Inflammatory macrophage (primary cell): ENCODE results near the gene IKBKE.

Experiments
- DNase-seq, 2 donors: peaks; one replicate each; pipeline ENCODE4 v3.0.0-alpha.2; 2020 to 2022
- total RNA-seq, 18 experiments: gene quantifications; one replicate each; lab custom pipeline; 2026; ENCODE audit warnings: mixed read lengths in 6 of 18, inconsistent platforms in 2 of 18; lab: John Stamatoyannopoulos, UW

IKBKE gene
- 47.1 to 119 (median 73.8) reads per million in 18 experiments for total RNA-seq

DNA sequence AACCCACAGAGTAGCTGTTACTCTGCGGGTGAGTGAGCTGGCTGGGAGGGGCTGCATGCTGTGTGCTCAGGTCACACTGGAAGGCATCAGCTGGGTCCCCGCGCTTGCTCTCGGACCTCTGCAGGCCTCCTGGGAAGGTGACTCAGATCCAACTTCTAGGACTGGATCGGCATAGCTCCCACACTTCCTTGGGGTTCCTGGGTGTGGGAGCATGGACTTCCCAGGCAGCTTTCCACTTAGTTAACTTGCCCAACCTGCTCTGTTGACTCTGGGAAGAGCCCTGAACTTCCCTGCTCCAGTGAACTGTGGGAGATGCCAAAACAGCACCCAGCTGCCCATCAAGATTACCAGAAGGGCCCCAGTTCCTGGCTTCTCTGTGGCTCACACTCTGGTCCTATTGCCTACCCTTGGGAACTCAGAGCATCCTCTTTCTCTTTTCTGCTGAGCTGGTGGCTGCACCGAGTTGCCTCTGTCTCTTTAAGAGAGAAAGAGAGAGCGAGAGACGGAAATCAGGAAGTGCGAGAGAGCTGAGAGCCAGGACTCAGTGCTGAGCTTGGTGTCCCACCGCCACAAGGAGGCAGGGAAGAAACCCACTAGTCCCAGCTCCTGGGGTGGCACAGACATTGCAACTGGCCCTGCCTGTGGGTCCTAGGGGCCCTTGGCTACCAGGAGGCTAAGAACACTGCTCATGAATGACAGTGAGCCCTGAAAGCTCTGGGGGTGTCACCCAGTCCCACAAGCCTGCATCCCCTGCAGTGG is at the start of gene IKBKE:
Gene IKBKE (plus strand): TSS at position 544 of the 759 bp plus-strand sequence. CDS start 2,752 bp downstream, outside the sequence.
- peak; percentile 79 to 81 for DNase-seq

DNA sequence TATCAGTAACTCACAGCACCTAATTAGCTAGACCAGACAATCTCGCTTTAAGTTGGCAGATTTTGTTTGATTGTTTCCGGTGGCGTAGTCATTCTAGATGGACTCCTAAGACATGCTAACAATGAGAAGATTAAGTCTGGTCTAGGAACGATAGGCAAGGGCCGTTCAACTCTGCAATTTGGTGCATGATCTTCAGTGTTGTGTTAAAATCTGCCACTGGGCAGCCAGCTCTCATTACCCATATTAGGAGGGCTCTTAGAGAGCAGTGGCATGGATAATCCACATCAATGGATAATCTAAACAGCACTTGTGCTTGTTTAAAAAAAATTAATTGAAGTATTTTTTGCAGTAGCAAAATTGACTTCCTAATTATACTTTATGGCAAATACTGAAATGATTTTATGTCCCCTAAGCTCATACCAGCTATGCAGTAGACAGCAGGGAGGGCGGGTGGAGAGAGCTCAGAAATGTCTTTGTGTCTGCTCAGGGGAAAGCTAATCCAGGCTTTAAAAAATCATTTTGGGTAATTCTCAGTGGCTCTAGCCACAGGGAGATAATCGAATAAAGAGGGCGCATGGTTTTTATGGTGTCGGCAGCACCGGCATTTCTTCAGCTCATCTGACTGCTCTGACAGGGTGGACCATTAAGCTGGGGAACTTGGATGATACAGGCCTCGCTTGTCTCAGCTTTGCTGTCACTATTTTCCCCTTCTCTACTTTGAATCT is 48.5 kb upstream of the IKBKE start:
- DNase-seq: no peak

- DNase-seq: no peak
Observed at GRCh38 chr1:206422525-206422924, 47.8 kb upstream of the IKBKE start.

DNA sequence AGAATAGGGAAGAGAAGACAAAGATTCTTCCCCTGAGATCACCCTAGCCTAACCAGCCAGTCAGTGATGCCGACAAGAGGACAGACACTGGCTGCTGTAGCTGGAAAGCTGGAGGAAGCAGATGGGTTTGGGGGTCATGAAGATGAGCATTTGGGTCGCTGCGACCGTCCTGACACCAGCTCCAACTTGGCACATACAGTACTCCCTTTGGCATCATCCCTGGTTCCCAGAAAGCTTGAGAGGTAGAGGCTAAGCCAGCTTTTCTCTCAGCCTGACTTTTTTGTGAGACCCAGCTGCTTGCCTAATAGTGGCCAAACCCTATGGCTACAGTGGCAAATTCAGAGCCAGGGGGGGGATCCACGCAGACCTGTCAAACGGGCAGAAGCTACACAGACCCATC is 43.0 kb upstream of the IKBKE start:
- DNase-seq: no peak

GRCh38 chr1:206429421-206429820 is 40.9 kb upstream of the IKBKE start:
- no peak for DNase-seq

- DNase-seq: peak; percentile 29 to 60
Observed at GRCh38 chr1:206430031-206430983, 40.0 kb upstream of the IKBKE start.

- DNase-seq: peak; percentile 31 to 81
Observed at GRCh38 chr1:206435445-206435844, 34.8 kb upstream of the IKBKE start.

DNA sequence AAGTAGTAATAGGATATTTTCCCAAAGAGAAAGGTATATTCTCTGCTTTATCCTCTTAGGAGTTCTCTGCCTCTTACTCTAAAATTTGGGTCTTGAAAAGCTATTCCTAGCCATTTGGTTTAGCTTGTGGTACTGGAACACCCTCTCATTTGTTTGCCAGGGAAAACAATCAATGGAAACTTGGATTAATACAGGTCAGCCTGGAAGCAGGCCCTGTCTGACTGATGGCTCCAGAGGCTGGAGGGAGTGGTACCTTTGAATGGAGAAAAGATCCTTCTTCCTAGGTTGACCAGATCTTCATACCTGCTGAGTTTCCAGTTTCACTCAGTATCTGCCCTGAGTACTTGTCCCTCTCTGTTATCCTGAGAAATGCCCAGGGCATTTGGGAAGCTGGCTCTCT is 31.7 kb upstream of the IKBKE start:
- DNase-seq: no peak

- DNase-seq: no peak
Observed at GRCh38 chr1:206439205-206439604, 31.1 kb upstream of the IKBKE start.

DNA sequence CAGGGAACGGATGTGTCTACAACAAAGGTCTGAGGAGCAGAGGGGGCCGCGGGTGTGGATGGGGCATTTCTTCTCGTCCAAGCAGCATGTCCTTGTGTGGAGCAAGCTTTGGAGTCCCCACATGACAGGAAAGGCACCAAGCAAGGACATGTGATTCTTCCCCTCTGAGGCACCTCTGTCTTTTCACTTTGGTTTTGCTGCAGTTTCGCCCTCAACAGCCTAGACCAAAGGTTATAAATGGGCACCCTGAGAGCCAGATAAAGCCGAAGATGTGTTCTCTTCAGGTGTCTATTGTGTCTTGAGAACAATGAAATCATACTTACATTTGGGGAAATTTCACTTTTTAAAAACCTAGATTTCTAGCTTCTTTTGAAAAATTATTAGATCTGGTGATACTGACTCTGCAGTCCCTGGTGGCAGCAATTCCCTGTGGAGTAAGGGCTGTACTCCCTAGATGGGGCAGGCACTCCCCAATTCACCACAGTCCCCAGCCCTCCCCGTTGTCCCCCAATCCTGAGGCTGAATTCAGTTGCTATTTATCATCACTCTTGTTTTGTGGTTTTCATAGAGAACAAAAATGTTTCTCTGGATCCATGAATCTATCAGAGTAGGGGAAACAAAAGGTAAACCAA is 28.8 kb upstream of the IKBKE start:
- no peak for DNase-seq

DNA sequence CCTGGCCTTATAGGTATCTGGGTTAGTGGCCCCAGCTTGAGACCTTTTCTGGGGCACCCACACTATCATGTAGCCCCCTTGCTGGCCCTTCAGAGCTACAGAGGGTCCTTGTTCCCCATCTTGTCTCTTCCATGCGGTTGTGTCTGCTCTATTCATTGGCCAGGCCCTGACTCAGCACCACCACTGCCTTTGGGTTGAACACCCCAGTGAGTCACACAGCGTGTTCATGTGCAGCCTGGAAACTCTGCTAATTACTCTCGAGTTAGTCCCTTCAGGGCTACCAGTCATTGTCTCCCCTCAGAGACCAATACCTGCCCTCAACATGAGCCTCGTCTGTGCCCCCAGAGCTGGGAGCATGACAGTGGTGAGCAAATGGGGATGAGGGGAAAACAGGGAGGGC is 28.2 kb upstream of the IKBKE start:
- DNase-seq: no peak

- DNase-seq: no peak
Observed at GRCh38 chr1:206445116-206445515, 25.2 kb upstream of the IKBKE start.

DNA sequence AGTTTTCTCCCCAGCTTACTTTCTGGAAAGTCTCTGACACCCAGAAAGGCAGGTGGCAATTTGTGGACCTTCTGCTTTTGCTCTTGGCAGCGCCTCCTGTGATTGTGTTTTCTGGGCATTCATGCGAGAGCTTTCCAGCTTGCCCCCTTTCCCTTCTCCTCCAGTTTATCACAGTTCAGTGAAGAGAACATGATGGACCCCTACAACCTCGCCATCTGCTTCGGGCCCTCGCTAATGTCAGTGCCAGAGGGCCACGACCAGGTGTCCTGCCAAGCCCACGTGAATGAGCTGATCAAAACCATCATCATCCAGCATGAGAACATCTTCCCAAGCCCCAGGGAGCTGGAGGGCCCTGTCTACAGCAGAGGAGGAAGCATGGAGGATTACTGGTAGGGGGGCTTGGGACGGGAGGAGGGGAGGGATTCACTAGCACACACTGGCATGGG is 24.3 kb upstream of the IKBKE start:
- no peak for DNase-seq

DNA sequence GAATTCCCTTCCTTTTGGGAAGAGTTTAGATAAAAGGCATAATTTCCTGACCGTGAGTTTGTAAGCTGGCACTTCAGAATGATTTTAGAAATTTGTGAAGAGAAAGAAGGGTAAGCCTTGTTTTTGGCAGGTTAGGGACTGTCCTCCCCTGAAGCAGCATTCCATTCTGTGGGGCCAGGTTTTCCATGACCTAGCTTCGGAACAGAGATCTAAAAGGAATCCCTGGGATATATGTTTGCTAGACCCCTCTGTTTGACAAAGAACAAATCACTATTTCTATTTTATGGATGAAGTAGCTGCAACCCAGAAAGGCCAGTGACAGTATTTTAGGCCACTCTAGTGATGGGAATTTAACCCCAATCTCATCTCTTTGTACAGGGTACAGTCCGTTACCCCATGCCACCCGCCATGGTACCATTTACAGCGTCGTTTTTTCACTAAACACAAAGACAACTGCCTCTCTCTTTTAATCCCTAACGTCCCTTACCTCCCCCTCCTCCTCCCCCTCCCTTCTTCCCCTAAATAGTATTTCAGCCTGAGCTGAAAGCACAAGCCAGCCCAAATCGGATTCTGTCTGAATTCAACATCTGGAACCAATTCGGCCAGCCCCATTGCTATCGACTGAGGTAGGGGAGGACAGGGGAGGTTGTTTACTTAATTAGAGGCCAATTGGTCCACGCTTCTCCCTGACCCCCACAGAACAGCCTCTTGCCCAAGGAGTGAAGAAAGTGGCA is 23.4 kb upstream of the IKBKE start:
- no peak for DNase-seq

GRCh38 chr1:206447422-206447765 is 22.9 kb upstream of the IKBKE start:
- no peak for DNase-seq

DNA sequence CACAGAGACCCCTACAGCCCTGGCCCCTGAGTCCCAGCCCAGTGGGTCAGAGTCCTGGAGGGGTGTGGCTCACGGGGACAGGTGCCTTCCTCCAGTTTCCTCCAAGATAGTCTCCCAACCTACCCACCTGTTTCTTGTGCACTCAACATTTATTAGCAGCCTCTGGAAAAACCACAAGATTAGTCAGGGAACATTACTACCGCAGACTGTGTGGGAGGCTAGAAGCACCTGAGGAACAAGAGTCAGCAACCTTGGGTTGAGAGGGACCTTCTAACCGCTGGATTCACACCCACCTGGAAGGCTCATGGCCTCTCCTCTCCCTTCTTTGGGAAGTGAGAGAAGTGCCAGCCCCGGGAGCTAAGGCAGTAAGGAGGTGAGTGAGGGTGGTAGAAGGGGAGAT is 22.5 kb upstream of the IKBKE start:
- no peak for DNase-seq

DNA sequence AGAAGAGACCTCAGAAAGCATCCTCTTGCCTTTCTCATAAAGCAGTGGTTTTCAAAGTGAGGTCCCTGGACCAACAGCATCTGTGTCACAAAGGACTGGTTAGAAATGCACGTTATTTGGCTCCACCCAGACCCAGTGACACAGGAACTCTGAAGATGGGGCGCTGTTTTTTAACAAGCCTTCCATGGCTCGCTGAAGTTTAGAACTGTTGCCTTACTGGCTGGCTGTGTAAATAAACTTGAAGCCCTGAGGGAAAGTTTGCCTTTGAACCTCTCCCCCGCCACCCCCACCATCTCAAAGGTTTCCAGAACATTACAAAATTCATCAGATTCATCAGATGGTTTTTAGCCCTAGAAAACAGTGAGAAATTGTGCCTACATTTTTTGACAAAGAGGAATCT is 21.8 kb upstream of the IKBKE start:
- DNase-seq: no peak

GRCh38 chr1:206449565-206449964 is 20.7 kb upstream of the IKBKE start:
- DNase-seq: no peak

- DNase-seq: no peak
Observed at GRCh38 chr1:206450281-206450680, 20.0 kb upstream of the IKBKE start.

GRCh38 chr1:206451134-206451686 is 19.1 kb upstream of the IKBKE start:
- DNase-seq: no peak

DNA sequence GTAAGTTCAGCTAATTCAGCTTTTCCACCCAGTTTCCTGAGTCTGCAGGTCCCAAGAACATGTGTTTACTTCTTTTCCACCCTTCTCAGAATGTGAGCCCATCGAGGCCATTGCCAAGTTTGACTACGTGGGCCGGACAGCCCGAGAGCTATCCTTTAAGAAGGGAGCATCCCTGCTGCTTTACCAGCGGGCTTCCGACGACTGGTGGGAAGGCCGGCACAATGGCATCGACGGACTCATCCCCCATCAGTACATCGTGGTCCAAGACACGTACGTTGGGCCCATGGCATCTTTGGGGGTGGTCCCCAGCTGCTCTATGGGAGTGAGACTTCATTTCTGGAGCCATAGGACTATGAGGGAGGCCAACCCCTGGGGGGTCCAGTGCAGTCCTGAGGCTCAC is 17.2 kb upstream of the IKBKE start:
- no peak for DNase-seq
